Esophagus muscularis mucosa (tissue), 4 donors: Measurements from ENCODE around the gene SLC16A2. TPM values are rescaled to one million over a fixed set of nuclear protein-coding genes. Genes with fewer than 3 reads are reported as not detected.

Experiments used
- DNase-seq: peaks from one replicate; pipeline ENCODE4 v3.0.0-alpha.2; 2017; ENCODE audit errors: extremely low spot score
- H3K27ac ChIP-seq, 4 donors: fragments of 200-600 bp; sonication (generic); replicated peaks in 1 of 4; 1 replicate in 3 of 4; 2 replicates in 1 of 4; pipeline ENCODE4 v1.5.1; 2016 to 2019; ENCODE audit warnings: mild to moderate bottlenecking in 1 of 4
- H3K27me3 ChIP-seq, 4 donors: fragments of 200-600 bp; sonication (generic); one replicate each; pipeline versions ENCODE4 v1.5.1 to v1.6.0; 2016 to 2019
- H3K36me3 ChIP-seq, 4 donors: fragments of 200-600 bp; sonication (generic); one replicate each; pipeline ENCODE4 v1.5.1; 2016 to 2019
- H3K4me1 ChIP-seq, 4 donors: fragments of 200-600 bp; sonication (generic); one replicate each; pipeline ENCODE4 v1.5.1; 2016 to 2019
- H3K4me3 ChIP-seq, 4 donors: fragments of 200-600 bp; sonication (generic); 1 replicate in 2 of 4; 2 replicates in 2 of 4; pipeline ENCODE4 v1.5.1; 2016 to 2019; ENCODE audit warnings: mild to moderate bottlenecking in 4 of 4, moderate library complexity in 1 of 4
- H3K9me3 ChIP-seq, 4 donors: fragments of 200-600 bp; sonication (generic); 1 replicate in 3 of 4; 2 replicates in 1 of 4; pipeline ENCODE4 v1.5.1; 2016 to 2019
- EP300 ChIP-seq: sonication (generic); formaldehyde crosslinking; IDR thresholded peaks from one replicate; pipeline ENCODE4 v1.6.1; 2017; ENCODE audit warnings: antibody characterized with exemption
- POLR2A ChIP-seq: fragments of 450-650 bp; IDR thresholded peaks from one replicate; pipeline ENCODE4 v1.6.1; 2017; ENCODE audit warnings: antibody characterized with exemption, moderate library complexity, mild to moderate bottlenecking, low read depth
- POLR2AphosphoS5 ChIP-seq, 2 donors: sonication (generic); formaldehyde crosslinking; IDR thresholded peaks; one replicate each; pipeline ENCODE4 v1.6.1; 2017; ENCODE audit warnings: antibody characterized with exemption in 2 of 2
- WGBS: methylation state at CpG from one replicate; pipeline ENCODE4 v1.1.5; 2018; 5-methylcytosine and 5-hydroxymethylcytosine counted together
- intact Hi-C: fragments of 100-400 bp; cut with DNase I; formaldehyde crosslinking; loops from one replicate; pipeline ENCODE4 v1.15.1; 2023
- total RNA-seq, 4 donors: library from RNA; depleted of rRNA; stranded (reverse); fragments of >200 nt; gene quantifications; one replicate each; pipeline versions ENCODE4 v1.1.0 to v1.2.1, GENCODE V29; 2016
- TF ChIP-seq, protein P1 (sequence below), 3 experiments: fragments of 200-600 bp in 2 of 3; fragments of 450-650 bp in 1 of 3; sonication (generic) in 2 of 3; IDR thresholded peaks; one replicate each; pipeline ENCODE4 v1.5.1; 2017 to 2019; ENCODE audit warnings: antibody characterized with exemption in 3 of 3, mild to moderate bottlenecking in 2 of 3, moderate library complexity in 1 of 3

The SLC16A2 gene
- total RNA-seq, 4 donors from 2014 or later = 7.3 to 13.7 (median 9.6) TPM

- Histone ChIP-seq H3K9me3 (no peaks in the 10 kb centered on the region), H3K4me3 (no peak overlapping the region), H3K4me1 (peaks cover 0 to under 1% (median 0%) of the 10 kb centered on the region in 4 donors), H3K36me3 (peaks cover 0 to 8% (median 3%) of the 10 kb centered on the region in 4 donors), H3K27me3 (no peaks in the 10 kb centered on the region), H3K27ac (no peak overlapping the region)
- WGBS = 94% methylated on average over 6 of the region's 6 CpGs
- intact Hi-C loops = no loop called here
- TF ChIP-seq EP300 = no peak
- TF ChIP-seq POLR2A = no peak
- TF ChIP-seq, protein P1, sequence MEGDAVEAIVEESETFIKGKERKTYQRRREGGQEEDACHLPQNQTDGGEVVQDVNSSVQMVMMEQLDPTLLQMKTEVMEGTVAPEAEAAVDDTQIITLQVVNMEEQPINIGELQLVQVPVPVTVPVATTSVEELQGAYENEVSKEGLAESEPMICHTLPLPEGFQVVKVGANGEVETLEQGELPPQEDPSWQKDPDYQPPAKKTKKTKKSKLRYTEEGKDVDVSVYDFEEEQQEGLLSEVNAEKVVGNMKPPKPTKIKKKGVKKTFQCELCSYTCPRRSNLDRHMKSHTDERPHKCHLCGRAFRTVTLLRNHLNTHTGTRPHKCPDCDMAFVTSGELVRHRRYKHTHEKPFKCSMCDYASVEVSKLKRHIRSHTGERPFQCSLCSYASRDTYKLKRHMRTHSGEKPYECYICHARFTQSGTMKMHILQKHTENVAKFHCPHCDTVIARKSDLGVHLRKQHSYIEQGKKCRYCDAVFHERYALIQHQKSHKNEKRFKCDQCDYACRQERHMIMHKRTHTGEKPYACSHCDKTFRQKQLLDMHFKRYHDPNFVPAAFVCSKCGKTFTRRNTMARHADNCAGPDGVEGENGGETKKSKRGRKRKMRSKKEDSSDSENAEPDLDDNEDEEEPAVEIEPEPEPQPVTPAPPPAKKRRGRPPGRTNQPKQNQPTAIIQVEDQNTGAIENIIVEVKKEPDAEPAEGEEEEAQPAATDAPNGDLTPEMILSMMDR (IDR thresholded peaks at IDR 0.05) = no peak
- TF ChIP-seq POLR2AphosphoS5 (IDR thresholded peaks at IDR 0.05) = no peak
- DNase-seq = no peak
These were observed 108.0 kb downstream of the SLC16A2 start for GRCh38 chrX:74529311-74529710.

- Histone ChIP-seq H3K36me3 (peaks cover 0 to 8% (median 3%) of the 10 kb centered on the region in 4 donors), H3K27ac (no peak overlapping the region), H3K27me3 (no peaks in the 10 kb centered on the region), H3K4me3 (no peak overlapping the region), H3K9me3 (no peaks in the 10 kb centered on the region), H3K4me1 (peaks cover 3 to 10% (median 8%) of the 10 kb centered on the region in 4 donors)
- WGBS = 75% methylated on average over 7 of the region's 7 CpGs
- no peak for DNase-seq
- TF ChIP-seq, protein P1 (IDR thresholded peaks at IDR 0.05) = no peak
- TF ChIP-seq EP300 = no peak
- no peak for TF ChIP-seq POLR2AphosphoS5 (IDR thresholded peaks at IDR 0.05)
- TF ChIP-seq POLR2A = no peak
- intact Hi-C loops = no loop called here
These were observed 109.8 kb downstream of the SLC16A2 start for GRCh38 chrX:74531081-74531480.

DNA sequence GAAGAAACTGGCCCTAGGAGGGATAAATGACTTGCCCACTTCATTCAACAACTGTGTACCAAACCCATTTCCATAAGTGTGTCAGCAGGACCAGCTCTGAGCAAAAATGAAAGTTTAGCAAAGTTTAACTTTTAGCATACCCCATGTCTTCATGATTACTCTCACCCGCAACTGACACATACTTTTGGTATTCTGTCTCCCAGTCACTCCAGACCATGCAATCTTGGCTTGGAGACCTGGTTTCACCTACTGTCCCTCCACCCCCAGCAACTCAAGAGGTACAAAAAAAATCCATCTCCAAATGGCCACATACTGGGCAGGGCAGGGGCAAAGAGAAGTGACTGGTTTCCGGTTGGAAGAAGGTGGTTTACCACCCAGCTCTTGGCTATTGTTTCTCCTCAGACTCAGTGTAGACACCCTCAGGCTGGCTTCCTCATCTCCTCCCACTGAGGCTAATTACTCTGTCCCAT, 113.3 kb downstream of the SLC16A2 start:
- Histone ChIP-seq H3K4me1 (peaks cover 3 to 20% (median 18%) of the 10 kb centered on the region in 4 donors), H3K9me3 (no peaks in the 10 kb centered on the region), H3K27ac (peak overlapping the region; percentile 80 to 92 (median 88)), H3K27me3 (no peaks in the 10 kb centered on the region), H3K4me3 (no peak overlapping the region), H3K36me3 (peaks cover 0 to 8% (median 3%) of the 10 kb centered on the region in 4 donors)
- DNase-seq = no peak
- no peak for TF ChIP-seq POLR2A
- no peak for TF ChIP-seq POLR2AphosphoS5 (IDR thresholded peaks at IDR 0.05)
- intact Hi-C loops = loop anchor here (2.0 kb wide), 1 partner anchor 114 kb away; the partner anchor contains the start of gene SLC16A2
- WGBS = 90% methylated on average over 2 of the region's 2 CpGs

GRCh38 chrX:74535086-74535407, 113.8 kb downstream of the SLC16A2 start:
- intact Hi-C loops = loop anchor here (2.0 kb wide), 1 partner anchor 114 kb away; the partner anchor contains the start of gene SLC16A2
- WGBS = 19% methylated on average over 5 of the region's 5 CpGs
- Histone ChIP-seq H3K27ac (peak overlapping the region; percentile 80 to 92 (median 88)), H3K36me3 (peaks cover 0 to 8% (median 3%) of the 10 kb centered on the region in 4 donors), H3K9me3 (no peaks in the 10 kb centered on the region), H3K4me1 (peaks cover 3 to 20% (median 18%) of the 10 kb centered on the region in 4 donors), H3K4me3 (peak overlapping the region; percentile 50 to 65 (median 58)), H3K27me3 (no peaks in the 10 kb centered on the region)
- no peak for DNase-seq
- TF ChIP-seq POLR2A = no peak
- TF ChIP-seq POLR2AphosphoS5 (IDR thresholded peaks at IDR 0.05) = no peak
- TF ChIP-seq, protein P1 (IDR thresholded peaks at IDR 0.05) = no peak
- TF ChIP-seq EP300 = no peak

- intact Hi-C loops = loop anchor here (2.0 kb wide), 1 partner anchor 115 kb away; the partner anchor contains the start of gene SLC16A2
- Histone ChIP-seq H3K4me3 (peak overlapping the region; percentile 50 to 65 (median 58)), H3K36me3 (peaks cover 0 to 8% (median 3%) of the 10 kb centered on the region in 4 donors), H3K27ac (peak overlapping the region; percentile 80 to 92 (median 88)), H3K4me1 (peaks cover 3 to 20% (median 18%) of the 10 kb centered on the region in 4 donors), H3K9me3 (no peaks in the 10 kb centered on the region), H3K27me3 (no peaks in the 10 kb centered on the region)
- WGBS = 24% methylated on average over 36 of the region's 37 CpGs
- TF ChIP-seq POLR2AphosphoS5 (IDR thresholded peaks at IDR 0.05) (peak; percentile 38 to 52), EP300 (no peak)
- TF ChIP-seq, protein P1 (IDR thresholded peaks at IDR 0.05) = peak; percentile 36 to 46 (median 44)
- peak; percentile 93 for DNase-seq
These were observed 114.3 kb downstream of the SLC16A2 start for GRCh38 chrX:74535408-74536151.
